ENCODE results near the gene LCE5A.
A peak's percentile ranks its signal among the peaks of the same experiment; 100 is the strongest.

Gene LCE5A

GRCh38 chr1:152514715-152515433 lies 4.3 kb downstream of the LCE5A start:
- peak; percentile 29 for DNase-seq (ENCODE audit: low spot score)
- TF ChIP-seq, protein P1, sequence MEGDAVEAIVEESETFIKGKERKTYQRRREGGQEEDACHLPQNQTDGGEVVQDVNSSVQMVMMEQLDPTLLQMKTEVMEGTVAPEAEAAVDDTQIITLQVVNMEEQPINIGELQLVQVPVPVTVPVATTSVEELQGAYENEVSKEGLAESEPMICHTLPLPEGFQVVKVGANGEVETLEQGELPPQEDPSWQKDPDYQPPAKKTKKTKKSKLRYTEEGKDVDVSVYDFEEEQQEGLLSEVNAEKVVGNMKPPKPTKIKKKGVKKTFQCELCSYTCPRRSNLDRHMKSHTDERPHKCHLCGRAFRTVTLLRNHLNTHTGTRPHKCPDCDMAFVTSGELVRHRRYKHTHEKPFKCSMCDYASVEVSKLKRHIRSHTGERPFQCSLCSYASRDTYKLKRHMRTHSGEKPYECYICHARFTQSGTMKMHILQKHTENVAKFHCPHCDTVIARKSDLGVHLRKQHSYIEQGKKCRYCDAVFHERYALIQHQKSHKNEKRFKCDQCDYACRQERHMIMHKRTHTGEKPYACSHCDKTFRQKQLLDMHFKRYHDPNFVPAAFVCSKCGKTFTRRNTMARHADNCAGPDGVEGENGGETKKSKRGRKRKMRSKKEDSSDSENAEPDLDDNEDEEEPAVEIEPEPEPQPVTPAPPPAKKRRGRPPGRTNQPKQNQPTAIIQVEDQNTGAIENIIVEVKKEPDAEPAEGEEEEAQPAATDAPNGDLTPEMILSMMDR (IDR thresholded peaks at IDR 0.05; ENCODE audit: extremely low read depth, insufficient read depth, missing control alignments), result no peak
- in situ Hi-C loops (cut with MboI; ENCODE audit: low pct_unique_long_range_greater_than_20kb, low sequenced_read_pairs, unreplicated experiment), result no loop called here

DNA sequence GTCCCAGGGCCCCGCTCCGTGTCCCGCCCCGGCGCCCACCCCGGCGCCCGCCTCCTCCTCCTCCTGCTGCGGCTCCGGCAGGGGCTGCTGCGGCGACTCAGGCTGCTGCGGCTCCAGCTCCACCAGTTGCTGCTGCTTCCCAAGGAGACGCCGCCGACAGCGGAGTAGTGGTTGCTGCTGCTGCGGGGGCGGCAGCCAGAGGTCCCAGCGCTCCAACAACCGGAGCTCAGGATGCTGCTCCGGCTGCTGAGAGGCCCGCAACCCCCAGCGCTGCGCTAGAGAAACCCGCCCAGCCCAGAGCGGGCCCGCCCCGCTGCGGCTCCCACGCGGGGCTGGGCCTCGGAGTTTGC lies 4.8 kb downstream of the LCE5A start:
- DNase-seq (ENCODE audit: low spot score), result no peak
- in situ Hi-C loops (cut with MboI; ENCODE audit: low pct_unique_long_range_greater_than_20kb, low sequenced_read_pairs, unreplicated experiment), result no loop called here
- TF ChIP-seq, protein P1 (IDR thresholded peaks at IDR 0.05; ENCODE audit: extremely low read depth, insufficient read depth, missing control alignments), result no peak

GRCh38 chr1:152516082-152516481 lies 5.5 kb downstream of the LCE5A start:
- TF ChIP-seq, protein P1 (IDR thresholded peaks at IDR 0.05; ENCODE audit: extremely low read depth, insufficient read depth, missing control alignments), result no peak
- DNase-seq (ENCODE audit: low spot score), result no peak
- in situ Hi-C loops (cut with MboI; ENCODE audit: low pct_unique_long_range_greater_than_20kb, low sequenced_read_pairs, unreplicated experiment), result no loop called here

DNA sequence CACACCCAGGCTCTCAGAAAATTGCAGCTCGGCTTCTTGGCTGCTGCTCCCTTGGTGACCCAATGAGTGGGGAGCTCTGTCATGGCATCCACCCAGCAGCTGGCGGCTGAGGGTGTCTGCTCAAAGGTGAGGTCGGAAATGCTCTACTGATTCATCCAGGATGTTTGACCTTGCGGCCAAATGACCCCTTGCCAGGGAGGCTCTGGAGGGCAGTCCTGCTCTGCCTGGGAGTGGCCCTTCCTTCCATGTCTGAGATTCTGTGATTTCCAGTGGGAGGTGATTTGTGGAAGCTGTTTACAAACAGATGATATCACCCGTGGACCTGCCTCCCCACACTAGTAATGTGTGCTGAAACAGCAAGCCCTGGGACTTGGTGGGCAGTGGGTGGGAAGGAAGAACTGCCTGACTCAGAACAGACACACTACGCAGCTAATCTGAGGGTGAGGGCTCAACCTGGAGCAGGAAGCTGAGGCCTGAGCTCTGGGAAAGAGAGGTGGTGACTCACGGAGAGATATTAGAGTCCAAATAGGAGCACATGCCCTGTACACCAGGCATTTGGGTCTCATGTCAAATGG lies 6.7 kb downstream of the LCE5A start:
- DNase-seq (ENCODE audit: low spot score), result no peak
- TF ChIP-seq, protein P1 (IDR thresholded peaks at IDR 0.05; ENCODE audit: extremely low read depth, insufficient read depth, missing control alignments), result no peak
- in situ Hi-C loops (cut with MboI; ENCODE audit: low pct_unique_long_range_greater_than_20kb, low sequenced_read_pairs, unreplicated experiment), result no loop called here

GRCh38 chr1:152519851-152520250 lies 9.2 kb downstream of the LCE5A start:
- TF ChIP-seq, protein P1 (IDR thresholded peaks at IDR 0.05; ENCODE audit: extremely low read depth, insufficient read depth, missing control alignments), result no peak
- DNase-seq (ENCODE audit: low spot score), result no peak
- in situ Hi-C loops (cut with MboI; ENCODE audit: low pct_unique_long_range_greater_than_20kb, low sequenced_read_pairs, unreplicated experiment), result no loop called here

DNA sequence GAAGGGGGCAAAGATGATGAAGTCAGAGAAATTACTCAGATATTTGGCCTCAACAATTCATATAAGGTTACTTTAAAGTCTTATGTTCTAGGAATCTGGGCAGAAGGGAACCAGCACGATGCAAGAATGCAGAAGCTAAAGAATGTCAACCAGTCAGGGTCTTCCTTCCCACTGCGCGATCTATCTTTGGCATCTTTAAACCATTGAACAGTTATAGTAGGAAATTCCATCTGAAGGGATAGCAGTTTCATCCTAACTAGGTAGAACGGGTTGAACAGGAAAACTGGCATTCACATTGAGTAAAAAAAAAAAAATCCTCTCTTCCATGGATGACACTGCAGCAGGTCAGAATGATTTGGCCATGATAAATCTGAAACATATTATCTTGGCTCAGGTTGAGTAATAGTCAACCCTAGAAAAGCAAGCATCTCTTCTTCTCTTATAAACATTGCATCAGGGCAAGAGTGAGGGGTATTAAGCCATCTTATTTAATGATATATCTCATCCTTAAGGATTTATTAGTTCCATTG lies 10.0 kb downstream of the LCE5A start:
- TF ChIP-seq, protein P1 (IDR thresholded peaks at IDR 0.05; ENCODE audit: extremely low read depth, insufficient read depth, missing control alignments), result no peak
- no peak for DNase-seq (ENCODE audit: low spot score)
- in situ Hi-C loops (cut with MboI; ENCODE audit: low pct_unique_long_range_greater_than_20kb, low sequenced_read_pairs, unreplicated experiment), result no loop called here
